MCF 10A (cell line): ENCODE results near the gene SNRPB2. TPM values are rescaled to one million over a fixed set of nuclear protein-coding genes. Genes with fewer than 3 reads are reported as not detected.

Experiments
- BruUV-seq: library from RNA; stranded (reverse); fragments of 400-500 nt; replicated peaks from 2 replicates; lab custom pipeline; 2021; lab: Mats Ljungman, UMichigan
- CTCF ChIA-PET: fragments of 300-600 bp; sonication (Branson Sonifier 250); formaldehyde crosslinking; extraction: SDS; loops from one replicate; lab custom pipeline; 2021; ENCODE audit warnings: antibody characterized with exemption, inconsistent platforms; lab: Yijun Ruan, JAX
- POLR2A ChIA-PET: fragments of 300-600, 350-650 bp; sonication (Branson Sonifier 250); formaldehyde crosslinking; extraction: SDS; loops from one replicate; lab custom pipeline; 2020; ENCODE audit warnings: antibody characterized with exemption, inconsistent platforms; lab: Yijun Ruan, JAX
- DNase-seq: peaks from one replicate; pipeline ENCODE4 v3.0.0-alpha.2; 2018; ENCODE audit not compliant: unreplicated experiment
- H3K27ac Mint-ChIP-seq: one replicate; pipeline ENCODE4 v1.8.0; 2022; ENCODE audit warnings: mild to moderate bottlenecking, low read depth, mixed read lengths; ENCODE audit not compliant: unreplicated experiment
- H3K27me3 Mint-ChIP-seq: one replicate; pipeline ENCODE4 v1.8.0; 2022; ENCODE audit warnings: mixed read lengths; ENCODE audit not compliant: insufficient read depth, unreplicated experiment
- H3K36me3 Mint-ChIP-seq: one replicate; pipeline ENCODE4 v1.8.0; 2022; ENCODE audit warnings: mild to moderate bottlenecking, moderate library complexity, mixed read lengths; ENCODE audit not compliant: insufficient read depth, unreplicated experiment
- H3K4me1 Mint-ChIP-seq: one replicate; pipeline ENCODE4 v1.8.0; 2022; ENCODE audit warnings: mixed read lengths; ENCODE audit not compliant: insufficient read depth, unreplicated experiment
- H3K4me3 Mint-ChIP-seq: one replicate; pipeline ENCODE4 v1.8.0; 2022; ENCODE audit warnings: mild to moderate bottlenecking, moderate library complexity, mixed read lengths; ENCODE audit not compliant: unreplicated experiment
- H3K9me3 Mint-ChIP-seq: one replicate; pipeline ENCODE4 v1.8.0; 2022; ENCODE audit warnings: mixed read lengths; ENCODE audit not compliant: unreplicated experiment
- intact Hi-C: fragments of 100-400 bp; cut with micrococcal nuclease; formaldehyde crosslinking; loops from 2 replicates; pipeline ENCODE4 v1.14.1; 2022
- total RNA-seq: library from RNA; stranded (reverse); gene quantifications from 2 replicates; pipeline ENCODE4 v1.2.3, GENCODE V29; 2022
- TF ChIP-seq, protein P1 (sequence below): fragments of 200-600 bp; IDR thresholded peaks from one replicate; pipeline ENCODE4 v1.8.0; 2022; ENCODE audit warnings: antibody characterized with exemption, mild to moderate bottlenecking; ENCODE audit not compliant: unreplicated experiment

The SNRPB2 gene
- total RNA-seq, 1 experiment from 2014 or later, result 57.7 TPM

DNA sequence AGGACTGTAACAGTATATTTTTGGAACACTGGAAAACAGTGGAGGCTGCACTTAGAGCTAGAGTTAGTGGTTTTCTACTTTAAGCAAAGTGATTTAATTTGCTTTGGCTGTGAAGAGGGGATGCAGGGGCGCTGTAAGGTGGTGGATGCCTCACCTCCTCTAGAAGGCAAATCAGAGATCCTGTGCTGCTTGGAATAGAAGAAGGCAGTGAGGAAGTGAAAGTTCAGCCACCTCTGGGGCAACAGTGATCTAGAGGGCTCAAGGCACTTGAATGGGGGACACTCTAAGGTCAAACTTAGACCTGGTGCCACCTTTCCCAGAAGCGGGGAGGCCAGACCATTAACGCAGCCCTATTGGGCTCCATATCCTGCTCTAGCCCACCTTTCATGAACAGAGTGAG lies 19.0 kb upstream of the SNRPB2 start:
- no peak for DNase-seq
- H3K9me3 Mint-ChIP-seq, result no peaks in the 10 kb centered on the region
- H3K27me3 Mint-ChIP-seq, result no peaks in the 10 kb centered on the region
- ChIA-PET CTCF (interaction anchor here (0.5 to 1.7 kb wide), 6 partner anchors 12 to 1125 kb away, joined by 3 to 8 read pairs (median 3); no protein-coding TSS in a partner anchor), POLR2A (no interaction called here)
- no peaks in the 10 kb centered on the region for H3K4me1 Mint-ChIP-seq
- TF ChIP-seq, protein P1, sequence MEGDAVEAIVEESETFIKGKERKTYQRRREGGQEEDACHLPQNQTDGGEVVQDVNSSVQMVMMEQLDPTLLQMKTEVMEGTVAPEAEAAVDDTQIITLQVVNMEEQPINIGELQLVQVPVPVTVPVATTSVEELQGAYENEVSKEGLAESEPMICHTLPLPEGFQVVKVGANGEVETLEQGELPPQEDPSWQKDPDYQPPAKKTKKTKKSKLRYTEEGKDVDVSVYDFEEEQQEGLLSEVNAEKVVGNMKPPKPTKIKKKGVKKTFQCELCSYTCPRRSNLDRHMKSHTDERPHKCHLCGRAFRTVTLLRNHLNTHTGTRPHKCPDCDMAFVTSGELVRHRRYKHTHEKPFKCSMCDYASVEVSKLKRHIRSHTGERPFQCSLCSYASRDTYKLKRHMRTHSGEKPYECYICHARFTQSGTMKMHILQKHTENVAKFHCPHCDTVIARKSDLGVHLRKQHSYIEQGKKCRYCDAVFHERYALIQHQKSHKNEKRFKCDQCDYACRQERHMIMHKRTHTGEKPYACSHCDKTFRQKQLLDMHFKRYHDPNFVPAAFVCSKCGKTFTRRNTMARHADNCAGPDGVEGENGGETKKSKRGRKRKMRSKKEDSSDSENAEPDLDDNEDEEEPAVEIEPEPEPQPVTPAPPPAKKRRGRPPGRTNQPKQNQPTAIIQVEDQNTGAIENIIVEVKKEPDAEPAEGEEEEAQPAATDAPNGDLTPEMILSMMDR, result no peak
- no peak overlapping the region for H3K4me3 Mint-ChIP-seq
- intact Hi-C loops, result no loop called here
- no TSS peak for BruUV-seq
- H3K27ac Mint-ChIP-seq, result no peak overlapping the region
- H3K36me3 Mint-ChIP-seq, result no peaks in the 10 kb centered on the region

DNA sequence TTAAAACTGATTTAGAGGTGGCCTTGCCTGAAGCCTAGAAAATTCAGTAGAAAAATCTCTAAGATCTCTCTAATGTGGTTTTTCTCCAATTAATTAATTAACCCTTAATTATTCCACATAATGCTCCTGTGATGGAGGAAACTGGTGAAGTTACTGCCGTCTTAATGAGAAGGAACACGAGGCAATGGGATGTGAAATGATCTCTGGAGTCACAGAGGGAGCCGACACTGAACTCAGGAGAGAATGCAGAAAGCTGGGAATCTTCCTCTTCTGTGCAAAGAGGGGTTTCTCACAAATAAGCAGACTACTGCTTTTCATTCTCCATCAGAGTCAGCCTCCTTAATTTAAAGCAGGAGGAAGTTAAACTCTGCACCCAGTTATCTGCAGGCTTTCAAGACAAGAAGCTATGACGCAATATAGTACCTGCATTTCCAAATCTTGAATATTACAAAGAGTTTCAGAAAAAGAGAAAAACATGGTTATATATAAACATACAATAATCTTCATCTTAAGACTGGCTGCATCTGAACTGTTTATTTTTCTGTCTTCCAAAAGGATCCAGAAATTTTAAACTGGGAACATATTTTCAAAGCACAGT lies 18.1 kb upstream of the SNRPB2 start:
- ChIA-PET POLR2A (no interaction called here), CTCF (interaction anchor here (0.6 to 1.0 kb wide), 2 partner anchors 28 to 91 kb away, joined by 3 read pairs; no protein-coding TSS in a partner anchor)
- BruUV-seq, result no TSS peak
- TF ChIP-seq, protein P1, result no peak
- Mint-ChIP-seq H3K36me3 (no peaks in the 10 kb centered on the region), H3K4me3 (no peak overlapping the region), H3K27ac (no peak overlapping the region), H3K9me3 (no peaks in the 10 kb centered on the region), H3K4me1 (no peaks in the 10 kb centered on the region), H3K27me3 (no peaks in the 10 kb centered on the region)
- peak; percentile 13 for DNase-seq
- intact Hi-C loops, result no loop called here

DNA sequence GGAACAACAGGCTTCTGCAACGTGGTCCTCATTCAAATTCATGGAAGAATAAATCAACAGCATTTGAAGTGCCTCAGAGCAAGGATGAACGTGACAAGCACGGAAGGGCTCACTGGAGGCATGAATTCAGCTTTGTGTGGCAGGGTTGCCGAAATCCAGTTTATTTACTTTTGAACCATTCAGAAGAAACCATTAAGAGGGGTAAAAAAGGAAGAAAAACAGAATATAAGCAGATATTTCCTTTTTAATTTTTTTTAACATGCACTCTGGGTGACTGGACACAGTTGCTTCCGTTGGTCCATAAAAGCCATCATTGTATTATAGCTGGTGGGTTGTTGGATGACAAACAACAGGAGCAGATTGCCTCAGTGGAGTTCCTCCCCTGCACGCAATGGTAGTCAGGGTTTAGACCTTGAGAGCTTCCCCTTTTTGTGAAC lies 17.3 kb upstream of the SNRPB2 start:
- Mint-ChIP-seq H3K4me3 (no peak overlapping the region), H3K4me1 (no peaks in the 10 kb centered on the region), H3K27ac (no peak overlapping the region), H3K36me3 (no peaks in the 10 kb centered on the region), H3K9me3 (no peaks in the 10 kb centered on the region), H3K27me3 (no peaks in the 10 kb centered on the region)
- CTCF ChIA-PET, result no interaction called here
- DNase-seq, result no peak
- no TSS peak for BruUV-seq
- TF ChIP-seq, protein P1, result no peak
- intact Hi-C loops, result no loop called here
- POLR2A ChIA-PET, result interaction anchor here (0.6 kb wide), 1 partner anchor 946 kb away, joined by 3 read pairs; no protein-coding TSS in a partner anchor

DNA sequence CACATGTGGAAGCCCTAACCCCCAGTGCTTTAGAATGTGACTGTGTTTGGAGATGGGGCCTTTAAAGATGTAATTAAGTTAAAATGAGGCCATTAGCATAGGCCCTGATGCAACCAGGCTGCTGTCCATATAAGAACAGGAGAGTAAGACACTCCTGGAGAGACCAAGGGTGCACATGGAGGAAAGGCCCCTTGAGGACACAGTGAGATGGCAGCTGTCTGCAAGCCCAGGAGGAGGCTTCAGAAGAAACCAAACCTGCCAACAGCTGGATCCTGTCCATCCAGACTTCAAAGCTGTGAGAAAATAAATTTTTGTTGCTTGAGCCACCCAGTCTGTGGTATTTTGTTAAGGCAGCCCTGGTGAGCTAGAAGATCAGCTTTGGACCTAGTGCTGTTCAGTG lies 16.8 kb upstream of the SNRPB2 start:
- intact Hi-C loops, result no loop called here
- ChIA-PET POLR2A (interaction anchor here (0.6 kb wide), 1 partner anchor 946 kb away, joined by 3 read pairs; no protein-coding TSS in a partner anchor), CTCF (interaction anchor here (0.9 kb wide), 1 partner anchor 9 kb away, joined by 5 read pairs; no protein-coding TSS in a partner anchor)
- H3K36me3 Mint-ChIP-seq, result no peaks in the 10 kb centered on the region
- no peak overlapping the region for H3K27ac Mint-ChIP-seq
- no peaks in the 10 kb centered on the region for H3K27me3 Mint-ChIP-seq
- no peak overlapping the region for H3K4me3 Mint-ChIP-seq
- TF ChIP-seq, protein P1, result no peak
- no TSS peak for BruUV-seq
- H3K4me1 Mint-ChIP-seq, result no peaks in the 10 kb centered on the region
- no peaks in the 10 kb centered on the region for H3K9me3 Mint-ChIP-seq
- DNase-seq, result no peak
